ENCODE measurements around the gene SRRM3.
"Not testable (repeated sequence)": the region's sequence is repeated elsewhere in the genome, so short reads cannot be mapped to it uniquely, and the experiment has no call there.

DNA sequence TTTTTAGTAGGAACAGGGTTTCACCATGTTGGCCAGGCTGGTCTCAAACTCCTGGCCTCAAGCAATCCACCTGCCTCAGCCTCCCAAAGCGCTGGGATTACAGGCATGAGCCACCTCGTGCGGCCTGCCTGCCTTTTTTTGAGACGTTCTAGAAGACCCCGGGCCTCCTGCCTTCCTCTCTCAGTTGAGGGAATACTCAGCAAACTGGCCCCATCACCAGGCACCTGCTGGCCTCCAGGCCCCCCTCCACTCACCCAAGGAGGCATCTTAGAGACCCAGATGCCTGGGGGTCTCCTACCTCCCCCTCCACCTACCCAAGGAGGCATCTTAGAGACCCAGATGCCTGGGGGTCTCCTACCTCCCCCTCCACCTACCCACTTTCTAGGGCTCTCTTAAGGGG, 91.2 kb downstream of the SRRM3 start:
- TF ChIP-seq SP2 (tag by site-specific recombination; IDR thresholded peaks at IDR 0.05); ZNF138 (tag by site-specific recombination; IDR thresholded peaks at IDR 0.05; ENCODE audit: borderline replicate concordance); ZNF274 (IDR thresholded peaks at IDR 0.05; ENCODE audit: low read length); ZNF274 (tag by site-specific recombination; IDR thresholded peaks at IDR 0.05; ENCODE audit: borderline replicate concordance); GLI4 (tag by site-specific recombination; IDR thresholded peaks at IDR 0.05); ZBTB7A (tag by site-specific recombination; IDR thresholded peaks at IDR 0.05; ENCODE audit: low read depth); ZNF2 (tag by site-specific recombination; IDR thresholded peaks at IDR 0.05); ZNF121 (tag by site-specific recombination; IDR thresholded peaks at IDR 0.05); ZNF548 (tag by site-specific recombination; IDR thresholded peaks at IDR 0.05); ZSCAN30 (tag by site-specific recombination; IDR thresholded peaks at IDR 0.05); ZNF394 (tag by site-specific recombination; IDR thresholded peaks at IDR 0.05; ENCODE audit: borderline replicate concordance); REST (tag by site-specific recombination; IDR thresholded peaks at IDR 0.05); ZBTB21 (tag by site-specific recombination; IDR thresholded peaks at IDR 0.05); ZNF292 (tag by site-specific recombination; IDR thresholded peaks at IDR 0.05; ENCODE audit: borderline replicate concordance, low read depth): not testable (repeated sequence)
- TF ChIP-seq, protein P1, sequence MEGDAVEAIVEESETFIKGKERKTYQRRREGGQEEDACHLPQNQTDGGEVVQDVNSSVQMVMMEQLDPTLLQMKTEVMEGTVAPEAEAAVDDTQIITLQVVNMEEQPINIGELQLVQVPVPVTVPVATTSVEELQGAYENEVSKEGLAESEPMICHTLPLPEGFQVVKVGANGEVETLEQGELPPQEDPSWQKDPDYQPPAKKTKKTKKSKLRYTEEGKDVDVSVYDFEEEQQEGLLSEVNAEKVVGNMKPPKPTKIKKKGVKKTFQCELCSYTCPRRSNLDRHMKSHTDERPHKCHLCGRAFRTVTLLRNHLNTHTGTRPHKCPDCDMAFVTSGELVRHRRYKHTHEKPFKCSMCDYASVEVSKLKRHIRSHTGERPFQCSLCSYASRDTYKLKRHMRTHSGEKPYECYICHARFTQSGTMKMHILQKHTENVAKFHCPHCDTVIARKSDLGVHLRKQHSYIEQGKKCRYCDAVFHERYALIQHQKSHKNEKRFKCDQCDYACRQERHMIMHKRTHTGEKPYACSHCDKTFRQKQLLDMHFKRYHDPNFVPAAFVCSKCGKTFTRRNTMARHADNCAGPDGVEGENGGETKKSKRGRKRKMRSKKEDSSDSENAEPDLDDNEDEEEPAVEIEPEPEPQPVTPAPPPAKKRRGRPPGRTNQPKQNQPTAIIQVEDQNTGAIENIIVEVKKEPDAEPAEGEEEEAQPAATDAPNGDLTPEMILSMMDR (tag by site-specific recombination; IDR thresholded peaks at IDR 0.05): not testable (repeated sequence)

Data from HEK293 (cell line).